ENCODE measurements around the gene NPAS4. TPM values are rescaled to one million over a fixed set of nuclear protein-coding genes. Genes with fewer than 3 reads are reported as not detected.

The NPAS4 gene
- total and polyA plus RNA-seq, 9 of the 15 experiments (the other 6 are each of a cell fraction or from before 2014, with no cell fraction given), result not detected

DNA sequence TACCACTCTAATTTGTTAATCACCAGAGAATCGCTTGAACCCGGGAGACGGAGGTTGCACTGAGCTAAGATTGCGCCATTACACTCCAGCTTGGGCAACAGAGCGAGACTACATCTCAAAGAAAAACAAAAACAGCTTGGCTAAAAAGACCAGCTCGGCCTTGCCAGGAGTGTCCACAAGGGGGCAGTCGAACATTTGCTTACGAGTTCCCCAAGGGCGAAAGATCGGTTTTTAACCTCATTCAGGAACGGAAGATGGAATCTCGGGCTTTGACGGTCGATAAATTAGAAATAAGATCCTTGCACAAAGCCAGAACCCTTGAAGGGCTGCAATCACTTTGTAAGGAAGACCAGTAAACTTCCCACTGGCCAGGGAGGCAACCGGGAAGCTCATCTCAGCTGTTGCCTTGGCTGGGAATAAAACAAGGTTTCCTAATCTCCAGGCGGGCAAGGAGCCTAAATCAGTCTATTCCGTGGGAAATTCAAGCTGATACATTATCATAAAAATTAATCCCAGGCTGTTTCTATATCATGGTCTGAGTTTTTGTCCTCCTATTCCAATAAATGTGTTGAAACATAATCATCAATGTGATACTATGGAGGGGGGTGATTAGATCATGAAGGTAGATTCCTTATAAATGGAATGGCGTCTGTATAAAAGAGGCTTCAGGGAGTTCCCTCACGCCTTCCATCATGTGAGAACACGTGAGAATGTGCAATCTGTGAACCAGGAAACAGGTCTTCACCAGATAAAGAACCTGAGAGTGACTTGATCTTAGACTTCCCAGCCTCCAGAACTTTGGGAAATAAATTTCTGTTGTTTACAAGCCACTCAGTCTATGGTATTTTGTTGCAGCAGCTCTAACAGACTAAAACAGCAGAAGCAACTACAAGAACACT is 34.4 kb upstream of the NPAS4 start (continued):
- no peak for TF ChIP-seq KLF13 (tag; IDR thresholded peaks at IDR 0.05; ENCODE audit: borderline replicate concordance, low read depth)
- no peak for TF ChIP-seq HEY1 (CRISPR knock-in tag; IDR thresholded peaks at IDR 0.05; ENCODE audit: borderline replicate concordance)
- TF ChIP-seq NFATC3 (IDR thresholded peaks at IDR 0.05), result no peak
- no peak for TF ChIP-seq MCM3 (IDR thresholded peaks at IDR 0.05)
- TF ChIP-seq ZNF551 (CRISPR knock-in tag; IDR thresholded peaks at IDR 0.05), result no peak
- TF ChIP-seq, protein P1, sequence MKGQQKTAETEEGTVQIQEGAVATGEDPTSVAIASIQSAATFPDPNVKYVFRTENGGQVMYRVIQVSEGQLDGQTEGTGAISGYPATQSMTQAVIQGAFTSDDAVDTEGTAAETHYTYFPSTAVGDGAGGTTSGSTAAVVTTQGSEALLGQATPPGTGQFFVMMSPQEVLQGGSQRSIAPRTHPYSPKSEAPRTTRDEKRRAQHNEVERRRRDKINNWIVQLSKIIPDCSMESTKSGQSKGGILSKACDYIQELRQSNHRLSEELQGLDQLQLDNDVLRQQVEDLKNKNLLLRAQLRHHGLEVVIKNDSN (CRISPR knock-in tag; IDR thresholded peaks at IDR 0.05), result no peak
- TF ChIP-seq FOS (IDR thresholded peaks at IDR 0.05; ENCODE audit: extremely low read depth, insufficient read length), result no peak
- no peak for TF ChIP-seq FUS (optimal IDR thresholded peaks at IDR 0.05; ENCODE audit: low read depth, low read length)
- TF ChIP-seq, protein P2, sequence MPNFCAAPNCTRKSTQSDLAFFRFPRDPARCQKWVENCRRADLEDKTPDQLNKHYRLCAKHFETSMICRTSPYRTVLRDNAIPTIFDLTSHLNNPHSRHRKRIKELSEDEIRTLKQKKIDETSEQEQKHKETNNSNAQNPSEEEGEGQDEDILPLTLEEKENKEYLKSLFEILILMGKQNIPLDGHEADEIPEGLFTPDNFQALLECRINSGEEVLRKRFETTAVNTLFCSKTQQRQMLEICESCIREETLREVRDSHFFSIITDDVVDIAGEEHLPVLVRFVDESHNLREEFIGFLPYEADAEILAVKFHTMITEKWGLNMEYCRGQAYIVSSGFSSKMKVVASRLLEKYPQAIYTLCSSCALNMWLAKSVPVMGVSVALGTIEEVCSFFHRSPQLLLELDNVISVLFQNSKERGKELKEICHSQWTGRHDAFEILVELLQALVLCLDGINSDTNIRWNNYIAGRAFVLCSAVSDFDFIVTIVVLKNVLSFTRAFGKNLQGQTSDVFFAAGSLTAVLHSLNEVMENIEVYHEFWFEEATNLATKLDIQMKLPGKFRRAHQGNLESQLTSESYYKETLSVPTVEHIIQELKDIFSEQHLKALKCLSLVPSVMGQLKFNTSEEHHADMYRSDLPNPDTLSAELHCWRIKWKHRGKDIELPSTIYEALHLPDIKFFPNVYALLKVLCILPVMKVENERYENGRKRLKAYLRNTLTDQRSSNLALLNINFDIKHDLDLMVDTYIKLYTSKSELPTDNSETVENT (CRISPR knock-in tag; IDR thresholded peaks at IDR 0.05), result no peak
- TF ChIP-seq CTBP1 (IDR thresholded peaks at IDR 0.05; ENCODE audit: borderline replicate concordance), result peak; percentile 35; the same call in 1 of the 2 replicates
- TF ChIP-seq, protein P3, sequence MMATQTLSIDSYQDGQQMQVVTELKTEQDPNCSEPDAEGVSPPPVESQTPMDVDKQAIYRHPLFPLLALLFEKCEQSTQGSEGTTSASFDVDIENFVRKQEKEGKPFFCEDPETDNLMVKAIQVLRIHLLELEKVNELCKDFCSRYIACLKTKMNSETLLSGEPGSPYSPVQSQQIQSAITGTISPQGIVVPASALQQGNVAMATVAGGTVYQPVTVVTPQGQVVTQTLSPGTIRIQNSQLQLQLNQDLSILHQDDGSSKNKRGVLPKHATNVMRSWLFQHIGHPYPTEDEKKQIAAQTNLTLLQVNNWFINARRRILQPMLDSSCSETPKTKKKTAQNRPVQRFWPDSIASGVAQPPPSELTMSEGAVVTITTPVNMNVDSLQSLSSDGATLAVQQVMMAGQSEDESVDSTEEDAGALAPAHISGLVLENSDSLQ (IDR thresholded peaks at IDR 0.05), result peak; percentile 60
- TF ChIP-seq, protein P4, sequence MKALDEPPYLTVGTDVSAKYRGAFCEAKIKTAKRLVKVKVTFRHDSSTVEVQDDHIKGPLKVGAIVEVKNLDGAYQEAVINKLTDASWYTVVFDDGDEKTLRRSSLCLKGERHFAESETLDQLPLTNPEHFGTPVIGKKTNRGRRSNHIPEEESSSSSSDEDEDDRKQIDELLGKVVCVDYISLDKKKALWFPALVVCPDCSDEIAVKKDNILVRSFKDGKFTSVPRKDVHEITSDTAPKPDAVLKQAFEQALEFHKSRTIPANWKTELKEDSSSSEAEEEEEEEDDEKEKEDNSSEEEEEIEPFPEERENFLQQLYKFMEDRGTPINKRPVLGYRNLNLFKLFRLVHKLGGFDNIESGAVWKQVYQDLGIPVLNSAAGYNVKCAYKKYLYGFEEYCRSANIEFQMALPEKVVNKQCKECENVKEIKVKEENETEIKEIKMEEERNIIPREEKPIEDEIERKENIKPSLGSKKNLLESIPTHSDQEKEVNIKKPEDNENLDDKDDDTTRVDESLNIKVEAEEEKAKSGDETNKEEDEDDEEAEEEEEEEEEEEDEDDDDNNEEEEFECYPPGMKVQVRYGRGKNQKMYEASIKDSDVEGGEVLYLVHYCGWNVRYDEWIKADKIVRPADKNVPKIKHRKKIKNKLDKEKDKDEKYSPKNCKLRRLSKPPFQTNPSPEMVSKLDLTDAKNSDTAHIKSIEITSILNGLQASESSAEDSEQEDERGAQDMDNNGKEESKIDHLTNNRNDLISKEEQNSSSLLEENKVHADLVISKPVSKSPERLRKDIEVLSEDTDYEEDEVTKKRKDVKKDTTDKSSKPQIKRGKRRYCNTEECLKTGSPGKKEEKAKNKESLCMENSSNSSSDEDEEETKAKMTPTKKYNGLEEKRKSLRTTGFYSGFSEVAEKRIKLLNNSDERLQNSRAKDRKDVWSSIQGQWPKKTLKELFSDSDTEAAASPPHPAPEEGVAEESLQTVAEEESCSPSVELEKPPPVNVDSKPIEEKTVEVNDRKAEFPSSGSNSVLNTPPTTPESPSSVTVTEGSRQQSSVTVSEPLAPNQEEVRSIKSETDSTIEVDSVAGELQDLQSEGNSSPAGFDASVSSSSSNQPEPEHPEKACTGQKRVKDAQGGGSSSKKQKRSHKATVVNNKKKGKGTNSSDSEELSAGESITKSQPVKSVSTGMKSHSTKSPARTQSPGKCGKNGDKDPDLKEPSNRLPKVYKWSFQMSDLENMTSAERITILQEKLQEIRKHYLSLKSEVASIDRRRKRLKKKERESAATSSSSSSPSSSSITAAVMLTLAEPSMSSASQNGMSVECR (CRISPR knock-in tag; IDR thresholded peaks at IDR 0.05), result no peak
- TF ChIP-seq, protein P5, sequence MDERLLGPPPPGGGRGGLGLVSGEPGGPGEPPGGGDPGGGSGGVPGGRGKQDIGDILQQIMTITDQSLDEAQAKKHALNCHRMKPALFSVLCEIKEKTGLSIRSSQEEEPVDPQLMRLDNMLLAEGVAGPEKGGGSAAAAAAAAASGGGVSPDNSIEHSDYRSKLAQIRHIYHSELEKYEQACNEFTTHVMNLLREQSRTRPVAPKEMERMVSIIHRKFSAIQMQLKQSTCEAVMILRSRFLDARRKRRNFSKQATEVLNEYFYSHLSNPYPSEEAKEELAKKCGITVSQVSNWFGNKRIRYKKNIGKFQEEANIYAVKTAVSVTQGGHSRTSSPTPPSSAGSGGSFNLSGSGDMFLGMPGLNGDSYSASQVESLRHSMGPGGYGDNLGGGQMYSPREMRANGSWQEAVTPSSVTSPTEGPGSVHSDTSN (CRISPR knock-in tag; IDR thresholded peaks at IDR 0.05; ENCODE audit: low read depth), result no peak
- TF ChIP-seq, protein P5 (tag; conservative IDR thresholded peaks at IDR 0.05; ENCODE audit: low read depth), result peak; percentile 61
- TF ChIP-seq SAFB2 (IDR thresholded peaks at IDR 0.05; ENCODE audit: borderline replicate concordance, low read depth, low read length, severe bottlenecking), result no peak
- TF ChIP-seq SMAD2 (IDR thresholded peaks at IDR 0.05; ENCODE audit: low read depth, low read length), result no peak
